GM19025 (cell line): ENCODE measurements around the gene KIAA0513.
A peak's percentile ranks its signal among the peaks of the same experiment; 100 is the strongest.

Experiments used
- ATAC-seq: cut with Tn5 transposase; IDR thresholded peaks from one replicate; pipeline ENCODE4 v1.9.1; 2021; ENCODE audit warnings: mild to moderate bottlenecking, low read depth, moderate library complexity; ENCODE audit not compliant: unreplicated experiment

Gene KIAA0513

GRCh38 chr16:85027349-85027957 is at the start of gene KIAA0513:
KIAA0513 (plus strand) TSS chr16:85027795; CDS start chr16:85067072, 39,277 bp downstream.
- ATAC-seq = peak; percentile 81

GRCh38 chr16:84979516-84979915 is 48.1 kb upstream of the KIAA0513 start:
- ATAC-seq = no peak

GRCh38 chr16:84982434-84982833 is 45.2 kb upstream of the KIAA0513 start:
- ATAC-seq = no peak

GRCh38 chr16:84985079-84986065 is 42.2 kb upstream of the KIAA0513 start:
- no peak for ATAC-seq

- ATAC-seq = no peak
Observed at GRCh38 chr16:84986102-84986501, 41.5 kb upstream of the KIAA0513 start.

GRCh38 chr16:84986879-84987278 is 40.7 kb upstream of the KIAA0513 start:
- no peak for ATAC-seq

GRCh38 chr16:84988328-84989080 is 39.1 kb upstream of the KIAA0513 start:
- ATAC-seq = no peak

GRCh38 chr16:84989749-84990620 is 37.6 kb upstream of the KIAA0513 start:
- no peak for ATAC-seq

- no peak for ATAC-seq
Observed at GRCh38 chr16:84990782-84991181, 36.8 kb upstream of the KIAA0513 start.

GRCh38 chr16:84992717-84993075 is 34.9 kb upstream of the KIAA0513 start:
- ATAC-seq = no peak

- ATAC-seq = no peak
Observed at GRCh38 chr16:84993926-84994325, 33.7 kb upstream of the KIAA0513 start.

GRCh38 chr16:84995663-84996062 is 31.9 kb upstream of the KIAA0513 start:
- no peak for ATAC-seq

GRCh38 chr16:84996365-84996764 is 31.2 kb upstream of the KIAA0513 start:
- no peak for ATAC-seq

- ATAC-seq = no peak
Observed at GRCh38 chr16:84999200-84999599, 28.4 kb upstream of the KIAA0513 start.

- ATAC-seq = no peak
Observed at GRCh38 chr16:84999857-85000480, 27.6 kb upstream of the KIAA0513 start.

- ATAC-seq = no peak
Observed at GRCh38 chr16:85002099-85002541, 25.5 kb upstream of the KIAA0513 start.

- no peak for ATAC-seq
Observed at GRCh38 chr16:85002608-85003007, 25.0 kb upstream of the KIAA0513 start.

- no peak for ATAC-seq
Observed at GRCh38 chr16:85003076-85003475, 24.5 kb upstream of the KIAA0513 start.

GRCh38 chr16:85003725-85004586 is 23.6 kb upstream of the KIAA0513 start:
- ATAC-seq = no peak
